Fibroblast of pulmonary artery (primary cell): ENCODE data around the gene ACP2.

Experiments used
- DNase-seq: peaks from one replicate; pipeline ENCODE4 v3.0.0-alpha.2; 2010; ENCODE audit warnings: low read depth
- H3K4me3 ChIP-seq: replicated peaks from 2 replicates; pipeline ENCODE4 v1.5.1; 2011; ENCODE audit warnings: low read depth, mild to moderate bottlenecking, control low read depth, low read length, moderate library complexity
- TF ChIP-seq, protein P1 (sequence below): IDR thresholded peaks from 2 replicates; pipeline ENCODE4 v1.5.1; 2011; ENCODE audit warnings: mild to moderate bottlenecking, control low read depth, low read length, inconsistent platforms; ENCODE audit errors: missing control alignments

The ACP2 gene

DNA sequence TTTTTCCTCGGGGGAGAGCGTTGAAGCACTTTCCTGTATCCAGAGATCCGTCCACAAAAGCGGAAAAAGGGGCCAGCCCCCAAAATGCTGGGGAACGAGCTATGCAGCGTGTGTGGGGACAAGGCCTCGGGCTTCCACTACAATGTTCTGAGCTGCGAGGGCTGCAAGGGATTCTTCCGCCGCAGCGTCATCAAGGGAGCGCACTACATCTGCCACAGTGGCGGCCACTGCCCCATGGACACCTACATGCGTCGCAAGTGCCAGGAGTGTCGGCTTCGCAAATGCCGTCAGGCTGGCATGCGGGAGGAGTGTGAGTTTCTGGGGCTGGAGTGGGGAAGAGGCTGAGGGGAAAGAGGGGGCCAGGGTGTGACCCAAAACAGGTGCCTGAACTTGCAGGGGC, 11.8 kb upstream of the ACP2 start:
- H3K4me3 ChIP-seq, result no peak overlapping the region
- TF ChIP-seq, protein P1, sequence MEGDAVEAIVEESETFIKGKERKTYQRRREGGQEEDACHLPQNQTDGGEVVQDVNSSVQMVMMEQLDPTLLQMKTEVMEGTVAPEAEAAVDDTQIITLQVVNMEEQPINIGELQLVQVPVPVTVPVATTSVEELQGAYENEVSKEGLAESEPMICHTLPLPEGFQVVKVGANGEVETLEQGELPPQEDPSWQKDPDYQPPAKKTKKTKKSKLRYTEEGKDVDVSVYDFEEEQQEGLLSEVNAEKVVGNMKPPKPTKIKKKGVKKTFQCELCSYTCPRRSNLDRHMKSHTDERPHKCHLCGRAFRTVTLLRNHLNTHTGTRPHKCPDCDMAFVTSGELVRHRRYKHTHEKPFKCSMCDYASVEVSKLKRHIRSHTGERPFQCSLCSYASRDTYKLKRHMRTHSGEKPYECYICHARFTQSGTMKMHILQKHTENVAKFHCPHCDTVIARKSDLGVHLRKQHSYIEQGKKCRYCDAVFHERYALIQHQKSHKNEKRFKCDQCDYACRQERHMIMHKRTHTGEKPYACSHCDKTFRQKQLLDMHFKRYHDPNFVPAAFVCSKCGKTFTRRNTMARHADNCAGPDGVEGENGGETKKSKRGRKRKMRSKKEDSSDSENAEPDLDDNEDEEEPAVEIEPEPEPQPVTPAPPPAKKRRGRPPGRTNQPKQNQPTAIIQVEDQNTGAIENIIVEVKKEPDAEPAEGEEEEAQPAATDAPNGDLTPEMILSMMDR, result no peak

DNA sequence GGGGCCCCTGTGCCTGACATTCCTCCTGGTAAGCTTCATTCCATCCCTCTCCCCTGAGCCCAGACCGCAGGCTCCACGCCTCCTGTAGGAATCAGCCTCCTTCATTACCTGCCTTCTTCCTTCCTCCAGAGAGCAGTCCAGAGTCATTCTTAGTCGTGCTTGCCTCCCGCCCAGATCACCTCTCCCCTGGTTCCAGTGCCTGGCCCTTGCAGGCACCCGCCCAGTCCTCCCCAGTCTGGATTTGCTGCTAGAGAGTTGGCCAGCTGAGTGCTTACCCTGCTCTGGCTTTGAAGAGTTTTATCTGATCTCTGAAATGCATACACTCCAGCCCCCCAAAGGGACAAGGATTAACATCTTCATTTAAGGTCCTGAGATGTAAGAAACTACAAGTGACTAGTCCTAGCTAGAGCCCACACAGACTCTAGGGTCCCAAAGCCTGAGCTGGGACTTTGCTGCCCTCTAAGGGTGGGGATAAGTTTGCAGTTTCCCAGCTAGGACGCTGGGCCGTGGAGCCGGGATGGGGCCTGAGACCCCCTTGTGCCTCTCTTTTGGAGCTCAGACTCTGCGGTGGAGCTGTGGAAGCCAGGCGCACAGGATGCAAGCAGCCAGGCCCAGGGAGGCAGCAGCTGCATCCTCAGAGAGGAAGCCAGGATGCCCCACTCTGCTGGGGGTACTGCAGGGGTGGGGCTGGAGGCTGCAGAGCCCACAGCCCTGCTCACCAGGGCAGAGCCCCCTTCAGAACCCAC, 10.8 kb upstream of the ACP2 start:
- peak; percentile 59 for DNase-seq
- H3K4me3 ChIP-seq, result no peak overlapping the region
- TF ChIP-seq, protein P1, result peak; percentile 84

More for the DNA sequence above, 11.8 kb upstream of the ACP2 start:
- DNase-seq, result no peak

DNA sequence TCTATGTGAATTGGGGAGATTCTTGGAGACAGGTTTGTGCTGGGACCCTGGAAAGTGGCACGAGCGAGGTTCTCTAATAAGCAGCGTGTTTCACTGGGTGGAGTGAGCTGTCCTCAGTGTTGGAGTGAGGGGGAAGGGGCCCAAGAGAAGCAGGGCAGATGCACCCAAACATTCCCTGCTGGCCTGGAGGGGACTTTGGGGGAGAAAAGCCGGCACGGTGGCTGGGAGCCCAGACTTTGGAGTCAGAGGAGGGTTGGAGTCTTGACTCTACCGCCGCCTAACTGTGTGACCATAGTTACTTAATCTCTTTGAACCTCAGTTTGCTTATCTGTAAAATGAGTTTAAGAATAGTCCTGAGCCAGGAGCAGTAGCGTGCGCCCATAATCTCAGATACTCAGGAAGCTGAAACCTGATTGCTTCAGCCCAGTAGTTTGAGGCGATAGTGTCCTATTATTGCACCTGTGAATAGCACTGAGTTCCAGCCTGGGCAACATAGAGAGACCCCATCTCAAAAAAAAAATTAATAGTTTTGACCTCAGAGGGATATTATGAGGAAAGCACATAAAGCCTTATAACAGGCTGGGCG, 9.8 kb upstream of the ACP2 start:
- no peak for DNase-seq
- TF ChIP-seq, protein P1, result no peak
- H3K4me3 ChIP-seq, result peak overlapping the region; percentile 57

DNA sequence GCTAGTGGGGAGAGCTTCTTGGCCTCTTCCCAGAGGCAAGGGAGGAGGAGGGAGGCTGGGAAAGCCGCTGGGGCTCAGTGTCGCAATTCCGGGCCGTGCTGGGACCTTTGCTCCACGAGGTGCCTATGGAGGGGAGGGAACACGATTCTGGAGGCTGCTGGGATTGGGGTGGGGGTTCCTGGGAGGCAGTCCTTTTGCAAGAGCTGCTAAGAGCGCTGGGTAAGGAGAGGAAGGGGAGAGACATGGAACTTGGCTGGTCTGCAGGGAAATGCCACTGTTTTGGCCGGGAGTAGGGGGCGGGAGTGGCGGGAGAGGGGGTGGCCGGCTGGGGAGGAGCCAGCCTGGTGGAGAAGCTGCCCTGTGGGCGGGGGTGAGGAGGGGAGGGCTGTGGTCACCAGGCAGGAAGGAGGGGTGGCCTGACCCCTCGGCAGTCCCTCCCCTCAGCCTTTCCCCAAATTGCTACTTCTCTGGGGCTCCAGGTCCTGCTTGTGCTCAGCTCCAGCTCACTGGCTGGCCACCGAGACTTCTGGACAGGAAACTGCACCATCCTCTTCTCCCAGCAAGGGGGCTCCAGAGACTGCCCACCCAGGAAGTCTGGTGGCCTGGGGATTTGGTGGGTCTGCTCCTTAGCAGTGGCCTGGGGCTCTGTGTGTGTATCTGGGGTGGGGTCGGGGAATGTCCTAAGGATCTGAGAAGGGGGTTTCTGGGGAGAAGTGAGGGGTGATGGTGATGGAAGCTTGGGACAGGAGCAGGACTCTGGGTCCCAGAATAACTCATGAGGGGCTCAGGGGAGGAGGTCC, 9.1 kb upstream of the ACP2 start, which contains the start of gene NR1H3:
Gene NR1H3 (plus strand): TSS at position 480 of the 800 bp plus-strand sequence. CDS start 1,221 bp downstream, outside the sequence.
- peak; percentile 95 for DNase-seq
- TF ChIP-seq, protein P1, result peak; percentile 77
- peak within 1 kb of the TSS; percentile 57 for H3K4me3 ChIP-seq

DNA sequence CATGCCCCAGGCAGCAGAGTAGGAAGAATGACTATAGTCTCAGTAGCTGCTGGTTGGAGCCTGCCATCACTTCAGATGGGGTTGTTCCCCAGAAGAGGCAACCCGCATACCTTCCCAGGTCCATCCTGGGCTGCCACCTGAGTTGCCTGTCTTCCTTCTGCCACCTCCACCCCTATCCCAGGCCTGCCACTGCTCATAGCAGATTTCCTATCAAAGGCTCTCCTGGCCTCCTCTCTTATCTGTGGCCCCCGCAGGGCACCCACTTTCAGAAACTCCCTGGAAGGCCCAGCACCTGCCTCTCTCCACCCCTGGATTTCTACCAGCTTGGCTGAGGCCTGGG, 8.5 kb upstream of the ACP2 start:
- peak overlapping the region; percentile 57 for H3K4me3 ChIP-seq
- TF ChIP-seq, protein P1, result no peak
- DNase-seq, result no peak

DNA sequence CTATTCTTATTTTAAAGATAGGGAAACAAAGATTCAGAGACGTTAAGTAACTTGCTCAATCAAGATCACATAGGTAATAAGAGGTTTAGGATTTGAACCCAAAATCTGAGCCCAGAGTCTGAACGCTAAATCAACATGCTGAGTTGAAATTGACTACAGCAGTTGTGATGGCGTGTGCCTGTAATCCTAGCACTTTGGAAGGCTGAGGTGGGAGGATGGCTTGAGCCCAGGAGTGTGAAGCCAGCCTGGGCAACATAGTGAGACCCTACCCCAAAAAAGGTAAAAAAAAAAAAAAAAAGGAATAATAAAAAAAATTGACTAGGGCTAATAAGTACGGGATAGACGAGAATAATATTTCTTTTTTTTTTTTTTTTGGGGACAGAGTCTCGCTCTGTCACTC, 7.8 kb upstream of the ACP2 start:
- no peak overlapping the region for H3K4me3 ChIP-seq
- no peak for DNase-seq
- TF ChIP-seq, protein P1, result no peak
